Gastrocnemius medialis (tissue), 4 donors: ENCODE results near the gene OR10D3.

Source experiments
- POLR2A ChIP-seq, 2 donors: fragments of 450-650 bp; IDR thresholded peaks; one replicate each; pipeline ENCODE4 v1.6.1; 2017; ENCODE audit warnings: antibody characterized with exemption in 2 of 2, mild to moderate bottlenecking in 2 of 2, moderate library complexity in 2 of 2
- TF ChIP-seq, protein P1 (sequence below), 5 experiments: fragments of 450-650 bp in 3 of 5; fragments of 200-600 bp in 2 of 5; sonication (generic) in 2 of 5; IDR thresholded peaks in 4 of 5; conservative IDR thresholded peaks in 1 of 5; 1 replicate in 4 of 5; 2 replicates in 1 of 5; pipeline ENCODE4 v1.5.1; 2016 to 2019; ENCODE audit warnings: antibody characterized with exemption in 5 of 5, mild to moderate bottlenecking in 3 of 5, moderate library complexity in 3 of 5

DNA sequence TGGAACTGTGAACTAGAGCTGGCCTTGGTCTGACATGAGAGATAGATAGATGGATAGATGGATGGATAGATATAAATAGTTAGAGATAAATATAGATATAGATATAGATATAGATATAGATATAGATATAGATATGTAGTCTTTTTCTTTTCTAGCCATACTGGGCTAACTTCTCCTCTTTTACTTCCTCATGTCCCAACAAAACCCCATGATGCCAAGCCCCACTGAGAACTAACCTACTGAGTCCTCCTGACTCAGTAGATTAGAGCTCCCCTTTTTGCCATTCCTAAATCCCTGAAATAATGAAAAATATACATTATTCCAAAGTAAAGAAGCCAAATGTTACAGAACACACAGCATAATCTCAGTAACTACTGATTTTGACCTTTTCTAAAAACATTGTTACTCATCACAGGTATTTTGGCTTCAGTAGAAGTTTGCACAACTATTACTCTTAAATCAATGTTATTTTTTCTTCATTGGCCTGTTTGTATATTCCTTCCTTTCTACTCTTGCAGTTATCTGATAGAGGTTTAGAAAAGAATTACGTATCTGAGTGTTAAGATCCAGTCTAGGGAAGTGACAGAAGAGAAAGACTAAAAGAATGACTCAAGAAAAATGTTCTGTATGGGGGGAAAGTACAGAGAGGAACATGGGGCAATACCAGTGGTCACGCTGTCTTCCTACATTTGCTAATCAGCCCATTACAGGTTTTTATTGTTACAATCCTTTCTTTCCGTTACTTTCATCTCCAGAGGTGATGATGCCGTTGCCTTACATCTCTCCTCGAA is 6.0 kb upstream of the OR10D3 start:
- no peak for TF ChIP-seq POLR2A (IDR thresholded peaks at IDR 0.05)
- TF ChIP-seq, protein P1, sequence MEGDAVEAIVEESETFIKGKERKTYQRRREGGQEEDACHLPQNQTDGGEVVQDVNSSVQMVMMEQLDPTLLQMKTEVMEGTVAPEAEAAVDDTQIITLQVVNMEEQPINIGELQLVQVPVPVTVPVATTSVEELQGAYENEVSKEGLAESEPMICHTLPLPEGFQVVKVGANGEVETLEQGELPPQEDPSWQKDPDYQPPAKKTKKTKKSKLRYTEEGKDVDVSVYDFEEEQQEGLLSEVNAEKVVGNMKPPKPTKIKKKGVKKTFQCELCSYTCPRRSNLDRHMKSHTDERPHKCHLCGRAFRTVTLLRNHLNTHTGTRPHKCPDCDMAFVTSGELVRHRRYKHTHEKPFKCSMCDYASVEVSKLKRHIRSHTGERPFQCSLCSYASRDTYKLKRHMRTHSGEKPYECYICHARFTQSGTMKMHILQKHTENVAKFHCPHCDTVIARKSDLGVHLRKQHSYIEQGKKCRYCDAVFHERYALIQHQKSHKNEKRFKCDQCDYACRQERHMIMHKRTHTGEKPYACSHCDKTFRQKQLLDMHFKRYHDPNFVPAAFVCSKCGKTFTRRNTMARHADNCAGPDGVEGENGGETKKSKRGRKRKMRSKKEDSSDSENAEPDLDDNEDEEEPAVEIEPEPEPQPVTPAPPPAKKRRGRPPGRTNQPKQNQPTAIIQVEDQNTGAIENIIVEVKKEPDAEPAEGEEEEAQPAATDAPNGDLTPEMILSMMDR (IDR thresholded peaks at IDR 0.05 in 4 of 5, conservative IDR thresholded peaks at IDR 0.05 in 1 of 5) = no peak
